Left ventricle myocardium inferior (tissue), 1 donor: ENCODE results near the gene LDB1. TPM values are rescaled to one million over a fixed set of nuclear protein-coding genes. Genes with fewer than 3 reads are reported as not detected.

ENCODE experiments used
- DNase-seq: peaks from one replicate; pipeline ENCODE4 v3.0.0-alpha.2; 2020
- H3K27ac ChIP-seq: fragments of 200-600 bp; replicated peaks from 2 replicates; pipeline ENCODE4 v1.8.0; 2021
- H3K27me3 ChIP-seq: fragments of 200-600 bp; 2 replicates; pipeline ENCODE4 v1.8.0; 2021; ENCODE audit warnings: low read depth
- H3K36me3 ChIP-seq: fragments of 200-600 bp; 2 replicates; pipeline ENCODE4 v1.8.0; 2021
- H3K4me1 ChIP-seq: fragments of 200-600 bp; 2 replicates; pipeline ENCODE4 v1.8.0; 2021
- H3K4me3 ChIP-seq: fragments of 200-600 bp; 2 replicates; pipeline ENCODE4 v1.8.0; 2021; ENCODE audit warnings: mild to moderate bottlenecking, moderate library complexity
- H3K9me3 ChIP-seq: fragments of 200-600 bp; replicated peaks from 2 replicates; pipeline ENCODE4 v1.8.0; 2021
- CTCF ChIP-seq: fragments of 200-600 bp; IDR thresholded peaks from 2 replicates; pipeline ENCODE4 v1.8.0; 2021; ENCODE audit warnings: antibody characterized with exemption, mild to moderate bottlenecking, borderline replicate concordance
- intact Hi-C: fragments of 100-400 bp; cut with micrococcal nuclease; formaldehyde crosslinking; loops from one replicate; pipeline ENCODE4 v1.11.0; 2022
- total RNA-seq: library from RNA; stranded (reverse); fragmentation: NEBNext Ultra II Directional; extraction: Animal tissue kit (Norgen Biotek cat#: 25700); gene quantifications from one replicate; pipeline ENCODE4 v1.2.1, GENCODE V29; 2021
- donor health status: DM: no; HTN: yes; CAD: no; lungs with severe emphysema.

LDB1 gene
- total RNA-seq, 1 donor from 2014 or later: 52.2 TPM

GRCh38 chr10:102109166-102110116 lies 10.7 kb downstream of the LDB1 start:
- Histone ChIP-seq H3K36me3 (peaks cover 52% of the 10 kb centered on the region), H3K27me3 (no peaks in the 10 kb centered on the region), H3K27ac (no peak overlapping the region), H3K4me3 (no peak overlapping the region), H3K9me3 (no peaks in the 10 kb centered on the region), H3K4me1 (peaks cover 33% of the 10 kb centered on the region)
- no peak for TF ChIP-seq CTCF
- DNase-seq: no peak
- intact Hi-C loops: no loop called here

GRCh38 chr10:102106998-102107397 lies 13.2 kb downstream of the LDB1 start:
- DNase-seq: no peak
- intact Hi-C loops: no loop called here
- Histone ChIP-seq H3K36me3 (peaks cover 52% of the 10 kb centered on the region), H3K9me3 (no peaks in the 10 kb centered on the region), H3K4me3 (no peak overlapping the region), H3K27ac (no peak overlapping the region), H3K27me3 (no peaks in the 10 kb centered on the region), H3K4me1 (peaks cover 9% of the 10 kb centered on the region)
- no peak for TF ChIP-seq CTCF

GRCh38 chr10:102102421-102102820 lies 17.7 kb downstream of the LDB1 start:
- no peak overlapping the region for H3K27ac ChIP-seq
- DNase-seq: no peak
- H3K9me3 ChIP-seq: no peaks in the 10 kb centered on the region
- TF ChIP-seq CTCF: no peak
- H3K4me3 ChIP-seq: no peak overlapping the region
- H3K27me3 ChIP-seq: no peaks in the 10 kb centered on the region
- peaks cover 12% of the 10 kb centered on the region for H3K36me3 ChIP-seq
- intact Hi-C loops: no loop called here
- peaks cover 3% of the 10 kb centered on the region for H3K4me1 ChIP-seq

GRCh38 chr10:102101152-102101551 lies 19.0 kb downstream of the LDB1 start:
- Histone ChIP-seq H3K4me1 (peaks cover 3% of the 10 kb centered on the region), H3K27me3 (no peaks in the 10 kb centered on the region), H3K9me3 (no peaks in the 10 kb centered on the region), H3K36me3 (peaks cover 4% of the 10 kb centered on the region), H3K27ac (no peak overlapping the region), H3K4me3 (no peak overlapping the region)
- intact Hi-C loops: no loop called here
- DNase-seq: no peak
- TF ChIP-seq CTCF: no peak

GRCh38 chr10:102096449-102096848 lies 23.7 kb downstream of the LDB1 start:
- no peak for TF ChIP-seq CTCF
- intact Hi-C loops: no loop called here
- Histone ChIP-seq H3K4me3 (no peak overlapping the region), H3K27ac (no peak overlapping the region), H3K36me3 (no peaks in the 10 kb centered on the region), H3K27me3 (no peaks in the 10 kb centered on the region), H3K4me1 (no peaks in the 10 kb centered on the region), H3K9me3 (no peaks in the 10 kb centered on the region)
- no peak for DNase-seq
